SK-N-SH treated with all-trans-retinoic acid at 6 μM for 48 hours (cell line): ENCODE measurements around the gene FOXJ3.

Source experiments
- CREB5 ChIP-seq: fragments of 250-450 bp; sonication (Bioruptor Pico); IDR thresholded peaks from 2 replicates; pipeline ENCODE4 v1.5.1; 2020; ENCODE audit warnings: low read depth, mild to moderate bottlenecking, moderate library complexity
- ZFP3 ChIP-seq: fragments of 250-450 bp; sonication (Bioruptor Pico); IDR thresholded peaks from 2 replicates; pipeline ENCODE4 v1.5.0; 2020; ENCODE audit warnings: mild to moderate bottlenecking, moderate library complexity
- ZNF565 ChIP-seq: fragments of 450-650 bp; formaldehyde crosslinking; conservative IDR thresholded peaks from 2 replicates; pipeline ENCODE4 v1.5.0; 2020; ENCODE audit warnings: low read depth, mild to moderate bottlenecking, moderate library complexity

GRCh38 chr1:42153624-42154023 is 181.4 kb downstream of the FOXJ3 start:
- TF ChIP-seq ZFP3 (CRISPR knock-in tag): no peak
- TF ChIP-seq CREB5: no peak
- TF ChIP-seq ZNF565: no peak
